HG02571 (cell line): ENCODE results near the gene MAGEB18.

ENCODE experiments used
- ATAC-seq: cut with Tn5 transposase; IDR thresholded peaks from one replicate; pipeline ENCODE4 v1.9.1; 2021; ENCODE audit warnings: mild to moderate bottlenecking, moderate library complexity; ENCODE audit not compliant: unreplicated experiment

The MAGEB18 gene

GRCh38 chrX:26138274-26138673 is at the start of gene MAGEB18:
Gene MAGEB18, plus strand, starts transcription at chrX:26138343. Its CDS starts 643 bp downstream, at chrX:26138986.
- no peak for ATAC-seq

- ATAC-seq, result no peak
These were observed 37.7 kb upstream of the MAGEB18 start for GRCh38 chrX:26100421-26100920.

- ATAC-seq, result no peak
These were observed 29.0 kb upstream of the MAGEB18 start for GRCh38 chrX:26109142-26109541.

- ATAC-seq, result no peak
These were observed 7.9 kb downstream of the MAGEB18 start for GRCh38 chrX:26146024-26146423.

GRCh38 chrX:26160301-26160700 is 22.2 kb downstream of the MAGEB18 start, which contains the start of gene MAGEB6B:
Gene MAGEB6B, plus strand, starts transcription at chrX:26160601. Its CDS starts 0 bp downstream, at chrX:26160601.
- no peak for ATAC-seq
